Suppressor macrophage (primary cell): Measurements from ENCODE around the gene IPPK.

Experiments used
- DNase-seq, 4 experiments: peaks; one replicate each; pipeline ENCODE4 v3.0.0-alpha.2; 2020 to 2022
- total RNA-seq, 17 experiments: gene quantifications; one replicate each; lab custom pipeline; 2026; ENCODE audit warnings: mixed read lengths in 6 of 17, inconsistent platforms in 3 of 17; lab: John Stamatoyannopoulos, UW

IPPK gene
- 17.0 to 27.9 (median 22.9) reads per million in 17 experiments for total RNA-seq

- peak; percentile 99 to 100 (median 100) for DNase-seq
These were observed at the start of gene IPPK for GRCh38 chr9:92669890-92670708. IPPK (minus strand) TSS chr9:92670131; CDS start chr9:92669988, 143 bp downstream.

- no peak for DNase-seq
These were observed 49.2 kb upstream of the IPPK start for GRCh38 chr9:92719028-92719647.

GRCh38 chr9:92718086-92719001 is 48.4 kb upstream of the IPPK start:
- no peak for DNase-seq

- no peak for DNase-seq
These were observed 47.5 kb upstream of the IPPK start for GRCh38 chr9:92717201-92718085.

GRCh38 chr9:92716557-92716956 is 46.6 kb upstream of the IPPK start:
- peak; percentile 58 to 81 (median 71) for DNase-seq

- no peak for DNase-seq
These were observed 45.7 kb upstream of the IPPK start for GRCh38 chr9:92715488-92716231.

- no peak for DNase-seq
These were observed 45.0 kb upstream of the IPPK start for GRCh38 chr9:92714787-92715487.

- no peak for DNase-seq
These were observed 44.1 kb upstream of the IPPK start for GRCh38 chr9:92714016-92714415.

GRCh38 chr9:92713528-92713927 is 43.6 kb upstream of the IPPK start:
- DNase-seq, result no peak

- no peak for DNase-seq
These were observed 42.8 kb upstream of the IPPK start for GRCh38 chr9:92712767-92713166.

- DNase-seq, result peak in 1 of 4 experiments; percentile 14
These were observed 41.9 kb upstream of the IPPK start for GRCh38 chr9:92711844-92712243.

- no peak for DNase-seq
These were observed 41.2 kb upstream of the IPPK start for GRCh38 chr9:92711146-92711545.

GRCh38 chr9:92710368-92710767 is 40.4 kb upstream of the IPPK start:
- DNase-seq, result no peak

GRCh38 chr9:92709954-92710353 is 40.0 kb upstream of the IPPK start:
- no peak for DNase-seq

GRCh38 chr9:92709240-92709639 is 39.3 kb upstream of the IPPK start:
- no peak for DNase-seq

- DNase-seq, result no peak
These were observed 37.6 kb upstream of the IPPK start for GRCh38 chr9:92707530-92707929.

GRCh38 chr9:92706218-92706940 is 36.4 kb upstream of the IPPK start:
- DNase-seq, result peak; percentile 30 to 56 (median 45)

- no peak for DNase-seq
These were observed 34.6 kb upstream of the IPPK start for GRCh38 chr9:92704528-92704927.

GRCh38 chr9:92696619-92697018 is 26.7 kb upstream of the IPPK start:
- no peak for DNase-seq

GRCh38 chr9:92686954-92687353 is 17.0 kb upstream of the IPPK start:
- peak in 2 of 4 experiments; percentile 14 to 16 for DNase-seq
